Panc1 (cell line): ENCODE measurements around the gene RBPMS2. TPM values are rescaled to one million over a fixed set of nuclear protein-coding genes. Genes with fewer than 3 reads are reported as not detected.

Experiments used
- ATAC-seq: fragments of 200-7000 bp; cut with Tn5 transposase; 2 replicates; pipeline ENCODE4 v1.9.1; 2020; ENCODE audit warnings: mild to moderate bottlenecking, moderate library complexity
- BruUV-seq: library from RNA; stranded (reverse); fragments of 400-500 nt; replicated peaks from 2 replicates; lab custom pipeline; 2021; lab: Mats Ljungman, UMichigan
- CTCF ChIA-PET: fragments of 300-600 bp; sonication (Branson Sonifier 250); formaldehyde crosslinking; loops from one replicate; lab custom pipeline; 2022; ENCODE audit warnings: antibody characterized with exemption; lab: Charles Lee
- POLR2A ChIA-PET: fragments of 300-600 bp; sonication (Branson Sonifier 250); formaldehyde crosslinking; loops from one replicate; lab custom pipeline; 2022; ENCODE audit warnings: antibody characterized with exemption; lab: Charles Lee
- DNase-seq: peaks from one replicate; pipeline ENCODE4 v3.0.0-alpha.2; 2010; ENCODE audit warnings: low read depth, low spot score
- H3K27ac ChIP-seq: 2 replicates; pipeline ENCODE4 v1.5.1; 2011; ENCODE audit warnings: mild to moderate bottlenecking, low read length, inconsistent platforms
- H3K27me3 ChIP-seq: fragments of 200-500 bp; sonication (Bioruptor generic); 2 replicates; pipeline ENCODE4 v1.6.0; 2014; ENCODE audit warnings: low read length, inconsistent platforms; ENCODE audit not compliant: control insufficient read depth, insufficient read depth
- H3K36me3 ChIP-seq: fragments of 200-500 bp; sonication (Bioruptor generic); 2 replicates; pipeline ENCODE4 v1.5.1; 2014; ENCODE audit warnings: inconsistent platforms, mild to moderate bottlenecking, low read length, moderate library complexity; ENCODE audit not compliant: control insufficient read depth, insufficient read depth
- H3K4me1 ChIP-seq: 2 replicates; pipeline ENCODE4 v1.5.1; 2011; ENCODE audit warnings: inconsistent platforms, mild to moderate bottlenecking, low read length, moderate library complexity; ENCODE audit not compliant: control insufficient read depth, insufficient read depth
- H3K4me3 ChIP-seq, 2 experiments: 2 replicates each; pipeline ENCODE4 v1.5.1; 2011 to 2012; ENCODE audit warnings: low read depth in 2 of 2, low read length in 2 of 2, mild to moderate bottlenecking in 2 of 2, inconsistent platforms in 1 of 2, moderate library complexity in 1 of 2
- H3K9me3 ChIP-seq: fragments of 200-500 bp; sonication (Bioruptor generic); 2 replicates; pipeline ENCODE4 v1.5.1; 2014; ENCODE audit warnings: low read depth, mild to moderate bottlenecking, inconsistent platforms, low read length, moderate library complexity; ENCODE audit not compliant: control insufficient read depth, insufficient read depth
- CTCF ChIP-seq: fragments of 450-650 bp; IDR thresholded peaks from 2 replicates; pipeline ENCODE4 v1.5.1; 2017; ENCODE audit warnings: mild to moderate bottlenecking
- POLR2AphosphoS5 ChIP-seq: IDR thresholded peaks from 2 replicates; pipeline ENCODE4 v1.6.1; 2012; ENCODE audit warnings: mild to moderate bottlenecking, low read depth, low read length, moderate library complexity
- SIN3A ChIP-seq: IDR thresholded peaks from 2 replicates; pipeline ENCODE4 v1.6.1; 2012; ENCODE audit warnings: low read depth, mild to moderate bottlenecking, low read length, moderate library complexity, borderline replicate concordance; ENCODE audit not compliant: insufficient read depth
- TCF7L2 ChIP-seq: IDR thresholded peaks from 2 replicates; pipeline ENCODE4 v1.6.1; 2011; ENCODE audit warnings: mild to moderate bottlenecking, low read depth, low read length, inconsistent platforms
- in situ Hi-C: cut with HindIII; loops from 2 replicates; pipeline ENCODE4 v1.10.0; 2016; ENCODE audit warnings: low sequenced_read_pairs, low pct_unique_long_range_greater_than_20kb
- intact Hi-C: fragments of 100-400 bp; cut with micrococcal nuclease; formaldehyde crosslinking; loops from one replicate; pipeline ENCODE4 v1.10.0; 2022; ENCODE audit not compliant: unreplicated experiment
- total RNA-seq: library from RNA; stranded (reverse); gene quantifications from one replicate; pipeline ENCODE4 v1.2.1, GENCODE V29; 2021; ENCODE audit not compliant: unreplicated experiment
- TF ChIP-seq, protein P1 (sequence below), 2 experiments: IDR thresholded peaks; 2 replicates each; pipeline ENCODE4 v1.6.1; 2011 to 2012; ENCODE audit warnings: low read depth in 2 of 2, control low read depth in 1 of 2, low read length in 1 of 2, mild to moderate bottlenecking in 1 of 2, moderate library complexity in 1 of 2; ENCODE audit not compliant: insufficient read depth in 1 of 2

The RBPMS2 gene
- total RNA-seq, 1 experiment from 2014 or later: 33.7 TPM

DNA sequence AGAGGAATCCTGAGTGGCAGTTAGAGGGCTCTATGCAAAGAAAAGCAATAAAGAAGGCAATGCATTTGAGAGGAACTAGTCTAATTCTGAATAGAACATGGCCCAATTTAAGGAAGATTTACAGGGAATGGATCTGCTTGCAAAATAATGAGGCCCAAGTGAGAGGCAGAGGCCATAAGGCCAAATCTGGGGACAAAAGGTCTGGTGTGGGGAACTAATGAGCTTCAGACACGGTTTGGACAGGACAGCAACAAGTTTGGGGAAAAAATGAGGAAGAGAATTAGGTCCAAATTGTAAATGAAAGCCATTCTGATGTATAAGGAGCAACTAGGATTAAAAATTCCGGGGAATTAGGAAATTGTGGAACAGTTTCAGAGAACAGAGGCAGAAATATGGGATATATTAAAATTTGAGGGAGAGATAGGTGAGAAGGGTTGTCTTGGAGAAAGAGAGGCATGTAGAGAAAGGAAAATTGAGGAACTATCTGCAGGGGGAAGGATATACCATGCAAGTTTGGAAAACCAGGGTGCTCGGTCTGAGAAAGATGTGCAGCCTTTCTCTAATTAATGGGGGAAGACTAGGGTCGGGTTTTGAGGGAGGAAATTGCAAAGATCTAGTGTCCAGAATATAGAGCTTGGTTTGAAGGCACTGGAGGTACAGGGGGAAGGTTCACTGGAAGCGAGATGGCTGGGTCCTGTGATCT is 73.8 kb downstream of the RBPMS2 start:
- intact Hi-C loops: no loop called here
- in situ Hi-C loops: no loop called here
- Histone ChIP-seq H3K4me3 (peak overlapping the region; percentile 62 to 79), H3K36me3 (no peaks in the 10 kb centered on the region; the same call in 1 of the 2 replicates), H3K9me3 (no peaks in the 10 kb centered on the region), H3K27me3 (no peaks in the 10 kb centered on the region), H3K4me1 (peaks cover 44% of the 10 kb centered on the region), H3K27ac (peak overlapping the region; percentile 86)
- ATAC-seq (no peak), DNase-seq (no peak)
- TF ChIP-seq POLR2AphosphoS5 (no peak), SIN3A (no peak), CTCF (no peak)
- TF ChIP-seq, protein P1, sequence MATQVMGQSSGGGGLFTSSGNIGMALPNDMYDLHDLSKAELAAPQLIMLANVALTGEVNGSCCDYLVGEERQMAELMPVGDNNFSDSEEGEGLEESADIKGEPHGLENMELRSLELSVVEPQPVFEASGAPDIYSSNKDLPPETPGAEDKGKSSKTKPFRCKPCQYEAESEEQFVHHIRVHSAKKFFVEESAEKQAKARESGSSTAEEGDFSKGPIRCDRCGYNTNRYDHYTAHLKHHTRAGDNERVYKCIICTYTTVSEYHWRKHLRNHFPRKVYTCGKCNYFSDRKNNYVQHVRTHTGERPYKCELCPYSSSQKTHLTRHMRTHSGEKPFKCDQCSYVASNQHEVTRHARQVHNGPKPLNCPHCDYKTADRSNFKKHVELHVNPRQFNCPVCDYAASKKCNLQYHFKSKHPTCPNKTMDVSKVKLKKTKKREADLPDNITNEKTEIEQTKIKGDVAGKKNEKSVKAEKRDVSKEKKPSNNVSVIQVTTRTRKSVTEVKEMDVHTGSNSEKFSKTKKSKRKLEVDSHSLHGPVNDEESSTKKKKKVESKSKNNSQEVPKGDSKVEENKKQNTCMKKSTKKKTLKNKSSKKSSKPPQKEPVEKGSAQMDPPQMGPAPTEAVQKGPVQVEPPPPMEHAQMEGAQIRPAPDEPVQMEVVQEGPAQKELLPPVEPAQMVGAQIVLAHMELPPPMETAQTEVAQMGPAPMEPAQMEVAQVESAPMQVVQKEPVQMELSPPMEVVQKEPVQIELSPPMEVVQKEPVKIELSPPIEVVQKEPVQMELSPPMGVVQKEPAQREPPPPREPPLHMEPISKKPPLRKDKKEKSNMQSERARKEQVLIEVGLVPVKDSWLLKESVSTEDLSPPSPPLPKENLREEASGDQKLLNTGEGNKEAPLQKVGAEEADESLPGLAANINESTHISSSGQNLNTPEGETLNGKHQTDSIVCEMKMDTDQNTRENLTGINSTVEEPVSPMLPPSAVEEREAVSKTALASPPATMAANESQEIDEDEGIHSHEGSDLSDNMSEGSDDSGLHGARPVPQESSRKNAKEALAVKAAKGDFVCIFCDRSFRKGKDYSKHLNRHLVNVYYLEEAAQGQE (IDR thresholded peaks at IDR 0.05; ENCODE audit: insufficient read depth in 1 of 2, low read depth in 2 of 2, low read length in 1 of 2): no peak
- POLR2A ChIA-PET: interaction anchor here (0.6 kb wide), 1 partner anchor 124 kb away, joined by 5 read pairs; no protein-coding TSS in a partner anchor
- CTCF ChIA-PET: interaction anchor here (0.6 kb wide), 1 partner anchor 15 kb away, joined by 4 read pairs; no protein-coding TSS in a partner anchor
- BruUV-seq: TSS peak; percentile 46

GRCh38 chr15:64701051-64701450 is 74.3 kb downstream of the RBPMS2 start:
- TF ChIP-seq SIN3A (no peak), POLR2AphosphoS5 (no peak), CTCF (no peak), TCF7L2 (no peak)
- TF ChIP-seq, protein P1 (IDR thresholded peaks at IDR 0.05; ENCODE audit: insufficient read depth in 1 of 2, low read depth in 2 of 2, low read length in 1 of 2): no peak
- H3K36me3 ChIP-seq: no peaks in the 10 kb centered on the region; the same call in 1 of the 2 replicates
- DNase-seq (no peak), ATAC-seq (no peak)
- no peak overlapping the region for H3K27ac ChIP-seq
- POLR2A ChIA-PET: interaction anchor here (0.6 kb wide), 1 partner anchor 125 kb away, joined by 5 read pairs; no protein-coding TSS in a partner anchor
- H3K4me3 ChIP-seq: no peak overlapping the region; a peak in 1 of 4 replicates
- CTCF ChIA-PET: interaction anchor here (0.6 kb wide), 1 partner anchor 14 kb away, joined by 4 read pairs; no protein-coding TSS in a partner anchor
- no TSS peak for BruUV-seq
- no peaks in the 10 kb centered on the region for H3K9me3 ChIP-seq
- intact Hi-C loops (no loop called here), in situ Hi-C loops (no loop called here)
- H3K4me1 ChIP-seq: peaks cover 44% of the 10 kb centered on the region
- no peaks in the 10 kb centered on the region for H3K27me3 ChIP-seq
